Activated CD4-positive, CD25-positive, alpha-beta regulatory T cell treated with anti-CD3 and anti-CD28 coated beads, Interleukin-2, amount 50 U/mL, for 24 hours (primary cell): ENCODE data around the gene PCDH12.
"Not testable (repeated sequence)": the region's sequence is repeated elsewhere in the genome, so short reads cannot be mapped to it uniquely, and the experiment has no call there.

Experiments
- ATAC-seq, 2 donors: fragments of 150-1000 bp; cut with Tn5 transposase; one replicate each; pipeline ENCODE4 v1.10.0; 2021; ENCODE audit warnings: mild to moderate bottlenecking in 1 of 2, moderate library complexity in 1 of 2

PCDH12 gene

GRCh38 chr5:141935538-141935937 lies 22.5 kb downstream of the PCDH12 start:
- no peak for ATAC-seq

GRCh38 chr5:141934099-141934844 lies 23.7 kb downstream of the PCDH12 start:
- no peak for ATAC-seq

GRCh38 chr5:141933151-141933550 lies 24.9 kb downstream of the PCDH12 start:
- ATAC-seq = no peak

- ATAC-seq = no peak
Observed at GRCh38 chr5:141931694-141932093, 26.3 kb downstream of the PCDH12 start.

GRCh38 chr5:141929398-141930058 lies 28.5 kb downstream of the PCDH12 start:
- no peak for ATAC-seq

- ATAC-seq = no peak
Observed at GRCh38 chr5:141928051-141928450, 30.0 kb downstream of the PCDH12 start.

GRCh38 chr5:141926434-141926833 lies 31.6 kb downstream of the PCDH12 start:
- ATAC-seq = no peak

- ATAC-seq = peak; percentile 96
Observed at GRCh38 chr5:141923448-141924313, 34.3 kb downstream of the PCDH12 start, which contains the start of gene DELE1. DELE1 (plus strand) TSS chr5:141923871; CDS start chr5:141923942, 71 bp downstream.

GRCh38 chr5:141922827-141923447 lies 35.1 kb downstream of the PCDH12 start:
- ATAC-seq = not testable (repeated sequence)

GRCh38 chr5:141920771-141921170 lies 37.2 kb downstream of the PCDH12 start:
- ATAC-seq = no peak

GRCh38 chr5:141919218-141920119 lies 38.5 kb downstream of the PCDH12 start:
- ATAC-seq = no peak

- no peak for ATAC-seq
Observed at GRCh38 chr5:141917760-141918159, 40.2 kb downstream of the PCDH12 start.

- no peak for ATAC-seq
Observed at GRCh38 chr5:141916522-141916921, 41.5 kb downstream of the PCDH12 start.

GRCh38 chr5:141915881-141916336 lies 42.1 kb downstream of the PCDH12 start:
- ATAC-seq = no peak

- ATAC-seq = no peak
Observed at GRCh38 chr5:141914797-141915196, 43.2 kb downstream of the PCDH12 start.

GRCh38 chr5:141914199-141914743 lies 43.7 kb downstream of the PCDH12 start:
- ATAC-seq = peak; percentile 51 to 61

- ATAC-seq = no peak
Observed at GRCh38 chr5:141913560-141914198, 44.3 kb downstream of the PCDH12 start.

GRCh38 chr5:141910271-141910673 lies 47.7 kb downstream of the PCDH12 start:
- ATAC-seq = no peak

GRCh38 chr5:141909212-141909611 lies 48.8 kb downstream of the PCDH12 start:
- no peak for ATAC-seq

- no peak for ATAC-seq
Observed at GRCh38 chr5:141908796-141909195, 49.2 kb downstream of the PCDH12 start.

GRCh38 chr5:141906972-141907371 lies 51.0 kb downstream of the PCDH12 start:
- ATAC-seq = no peak
